ENCODE results near the gene ELF4. TPM values are rescaled to one million over a fixed set of nuclear protein-coding genes. Genes with fewer than 3 reads are reported as not detected.

ELF4 gene
- total RNA-seq, 4 donors from 2014 or later: 17.3 to 26.3 (median 21.6) TPM

DNA sequence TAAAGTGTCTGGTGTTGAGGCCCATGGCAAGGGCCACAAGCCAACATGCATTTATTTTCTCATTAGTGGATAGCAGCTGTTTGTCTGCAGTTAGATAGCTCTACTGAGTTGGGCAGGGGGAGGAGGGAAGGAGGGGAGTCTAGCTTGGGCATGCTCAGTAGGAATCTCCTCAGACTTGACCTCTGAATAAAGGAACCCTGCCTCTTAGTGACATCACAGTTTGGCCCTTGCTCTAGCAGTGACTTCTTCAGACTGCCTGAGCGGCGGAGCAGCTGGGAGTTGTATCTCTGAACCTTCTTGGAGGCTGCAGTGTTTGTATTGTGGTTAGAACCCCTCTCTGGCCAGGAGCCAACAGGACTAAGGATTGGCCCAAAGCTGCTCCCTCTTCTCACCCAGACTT, 70.5 kb downstream of the ELF4 start:
- no peak for DNase-seq (ENCODE audit: low spot score in 2 of 2)
- H3K4me3 ChIP-seq: no peak overlapping the region
- no peak overlapping the region for H3K27ac ChIP-seq
- H3K27me3 ChIP-seq: no peaks in the 10 kb centered on the region
- 100% methylated on average over 2 of the region's 2 CpGs for WGBS
- TF ChIP-seq, protein P1, sequence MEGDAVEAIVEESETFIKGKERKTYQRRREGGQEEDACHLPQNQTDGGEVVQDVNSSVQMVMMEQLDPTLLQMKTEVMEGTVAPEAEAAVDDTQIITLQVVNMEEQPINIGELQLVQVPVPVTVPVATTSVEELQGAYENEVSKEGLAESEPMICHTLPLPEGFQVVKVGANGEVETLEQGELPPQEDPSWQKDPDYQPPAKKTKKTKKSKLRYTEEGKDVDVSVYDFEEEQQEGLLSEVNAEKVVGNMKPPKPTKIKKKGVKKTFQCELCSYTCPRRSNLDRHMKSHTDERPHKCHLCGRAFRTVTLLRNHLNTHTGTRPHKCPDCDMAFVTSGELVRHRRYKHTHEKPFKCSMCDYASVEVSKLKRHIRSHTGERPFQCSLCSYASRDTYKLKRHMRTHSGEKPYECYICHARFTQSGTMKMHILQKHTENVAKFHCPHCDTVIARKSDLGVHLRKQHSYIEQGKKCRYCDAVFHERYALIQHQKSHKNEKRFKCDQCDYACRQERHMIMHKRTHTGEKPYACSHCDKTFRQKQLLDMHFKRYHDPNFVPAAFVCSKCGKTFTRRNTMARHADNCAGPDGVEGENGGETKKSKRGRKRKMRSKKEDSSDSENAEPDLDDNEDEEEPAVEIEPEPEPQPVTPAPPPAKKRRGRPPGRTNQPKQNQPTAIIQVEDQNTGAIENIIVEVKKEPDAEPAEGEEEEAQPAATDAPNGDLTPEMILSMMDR (IDR thresholded peaks at IDR 0.05): no peak
- TF ChIP-seq EP300 (IDR thresholded peaks at IDR 0.05): no peak
- no peak for TF ChIP-seq POLR2A (IDR thresholded peaks at IDR 0.05)
- TF ChIP-seq POLR2AphosphoS5 (IDR thresholded peaks at IDR 0.05): no peak
- H3K36me3 ChIP-seq: peaks cover 43% of the 10 kb centered on the region
- no peaks in the 10 kb centered on the region for H3K4me1 ChIP-seq
- no peaks in the 10 kb centered on the region for H3K9me3 ChIP-seq

DNA sequence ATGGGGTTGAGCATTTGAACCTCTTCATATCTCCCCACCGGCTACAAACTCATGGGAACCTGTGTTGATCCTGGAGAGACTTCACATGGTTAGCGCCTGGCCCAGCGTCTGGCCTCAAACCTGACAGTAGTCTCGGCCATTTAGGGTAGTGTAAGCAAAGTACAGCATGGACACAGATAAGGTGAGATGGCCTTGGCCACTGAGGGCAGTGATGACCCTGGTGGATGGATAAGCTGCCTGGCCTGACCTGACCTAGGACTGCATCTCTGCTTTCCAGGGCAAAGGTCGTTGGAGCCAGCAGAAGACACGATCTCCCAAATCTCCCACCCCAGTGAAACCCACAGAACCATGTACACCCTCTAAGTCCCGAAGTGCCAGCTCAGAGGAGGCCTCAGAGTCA, 76.1 kb downstream of the ELF4 start:
- no peak for DNase-seq (ENCODE audit: low spot score in 2 of 2)
- WGBS: 81% methylated on average over 7 of the region's 7 CpGs
- Histone ChIP-seq H3K27me3 (no peaks in the 10 kb centered on the region), H3K9me3 (no peaks in the 10 kb centered on the region), H3K4me3 (no peak overlapping the region), H3K27ac (no peak overlapping the region), H3K36me3 (peaks cover 50% of the 10 kb centered on the region), H3K4me1 (no peaks in the 10 kb centered on the region)
- no peak for TF ChIP-seq POLR2A (IDR thresholded peaks at IDR 0.05)

DNA sequence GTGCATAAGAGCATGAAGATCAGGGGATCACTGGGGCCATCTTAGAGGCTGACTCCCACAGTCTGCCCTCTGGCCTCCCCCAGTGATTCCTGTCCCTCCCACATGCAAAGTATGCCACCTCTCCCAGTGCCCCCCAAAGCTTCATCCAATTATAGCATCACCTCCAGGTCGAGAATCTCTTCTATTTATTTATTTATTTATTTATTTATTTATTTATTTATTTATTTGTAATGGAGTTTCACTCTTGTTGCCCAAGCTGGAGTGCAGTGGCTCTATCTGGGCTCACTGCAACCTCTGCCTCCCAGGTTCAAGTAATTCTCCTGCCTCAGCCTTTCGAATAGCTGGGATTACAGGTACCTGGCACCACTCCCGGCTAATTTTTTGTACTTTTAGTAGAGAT, 77.7 kb downstream of the ELF4 start:
- Histone ChIP-seq H3K27ac (no peak overlapping the region), H3K9me3 (no peaks in the 10 kb centered on the region), H3K27me3 (no peaks in the 10 kb centered on the region), H3K36me3 (peaks cover 33% of the 10 kb centered on the region), H3K4me1 (no peaks in the 10 kb centered on the region), H3K4me3 (no peak overlapping the region)
- no peak for DNase-seq (ENCODE audit: low spot score in 2 of 2)
- no peak for TF ChIP-seq EP300 (IDR thresholded peaks at IDR 0.05)
- TF ChIP-seq, protein P1 (IDR thresholded peaks at IDR 0.05): no peak
- no peak for TF ChIP-seq POLR2AphosphoS5 (IDR thresholded peaks at IDR 0.05)
- no peak for TF ChIP-seq POLR2A (IDR thresholded peaks at IDR 0.05)
- 85% methylated on average over 3 of the region's 3 CpGs for WGBS

DNA sequence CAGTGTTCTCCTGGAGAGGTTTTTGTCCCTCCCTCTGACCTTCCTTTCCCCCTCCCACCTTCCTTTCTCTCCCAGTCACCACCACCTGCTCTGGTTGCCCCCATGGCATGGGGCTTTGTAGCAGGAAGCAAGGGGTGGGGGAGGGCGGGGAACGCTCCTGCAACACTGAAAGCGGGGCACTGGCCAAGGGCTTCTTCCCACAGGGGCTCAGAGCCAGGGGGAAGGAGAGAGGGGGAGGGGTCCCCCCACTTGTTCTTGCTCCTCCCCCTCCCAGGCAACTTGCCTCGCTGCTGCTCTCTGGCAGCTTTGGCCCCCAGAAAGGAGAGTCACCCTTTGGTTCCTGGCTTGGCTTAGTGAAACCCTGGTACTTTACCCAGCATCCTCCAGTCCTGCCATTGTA, 79.5 kb downstream of the ELF4 start:
- no peak overlapping the region for H3K4me3 ChIP-seq
- H3K4me1 ChIP-seq: no peaks in the 10 kb centered on the region
- no peak overlapping the region for H3K27ac ChIP-seq
- no peaks in the 10 kb centered on the region for H3K27me3 ChIP-seq
- TF ChIP-seq EP300 (IDR thresholded peaks at IDR 0.05): no peak
- no peak for TF ChIP-seq POLR2A (IDR thresholded peaks at IDR 0.05)
- no peak for TF ChIP-seq POLR2AphosphoS5 (IDR thresholded peaks at IDR 0.05)
- TF ChIP-seq, protein P1 (IDR thresholded peaks at IDR 0.05): no peak
- WGBS: 100% methylated on average over 1 of the region's 4 CpGs
- DNase-seq (ENCODE audit: low spot score in 2 of 2): no peak
- no peaks in the 10 kb centered on the region for H3K9me3 ChIP-seq
- peaks cover 29% of the 10 kb centered on the region for H3K36me3 ChIP-seq

DNA sequence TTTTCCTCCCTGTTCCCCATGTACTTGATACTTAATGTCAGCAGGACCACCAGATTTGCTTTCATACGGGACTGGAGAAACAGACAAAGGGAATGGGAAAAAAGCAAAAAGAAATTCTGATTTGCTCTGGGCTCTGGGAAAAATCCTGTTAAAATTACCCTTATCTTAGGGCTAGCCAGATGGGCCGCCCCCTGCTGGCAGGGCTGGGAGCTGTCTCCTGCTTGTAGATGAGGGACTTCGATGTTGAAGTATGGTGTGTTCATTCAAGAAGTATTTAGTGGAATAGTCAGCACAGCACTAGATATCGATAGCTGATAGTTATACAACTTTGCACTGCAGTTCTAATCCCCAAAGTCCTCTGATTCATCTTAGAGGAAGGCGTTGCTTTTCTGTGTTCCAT, 82.1 kb downstream of the ELF4 start:
- Histone ChIP-seq H3K4me3 (no peak overlapping the region), H3K9me3 (no peaks in the 10 kb centered on the region), H3K4me1 (peaks cover 8% of the 10 kb centered on the region), H3K27me3 (no peaks in the 10 kb centered on the region), H3K36me3 (peaks cover 28% of the 10 kb centered on the region), H3K27ac (no peak overlapping the region)
- WGBS: 56% methylated on average over 5 of the region's 5 CpGs
- TF ChIP-seq, protein P1 (IDR thresholded peaks at IDR 0.05): peak; percentile 57 to 63
- no peak for TF ChIP-seq POLR2AphosphoS5 (IDR thresholded peaks at IDR 0.05)
- no peak for DNase-seq (ENCODE audit: low spot score in 2 of 2)

DNA sequence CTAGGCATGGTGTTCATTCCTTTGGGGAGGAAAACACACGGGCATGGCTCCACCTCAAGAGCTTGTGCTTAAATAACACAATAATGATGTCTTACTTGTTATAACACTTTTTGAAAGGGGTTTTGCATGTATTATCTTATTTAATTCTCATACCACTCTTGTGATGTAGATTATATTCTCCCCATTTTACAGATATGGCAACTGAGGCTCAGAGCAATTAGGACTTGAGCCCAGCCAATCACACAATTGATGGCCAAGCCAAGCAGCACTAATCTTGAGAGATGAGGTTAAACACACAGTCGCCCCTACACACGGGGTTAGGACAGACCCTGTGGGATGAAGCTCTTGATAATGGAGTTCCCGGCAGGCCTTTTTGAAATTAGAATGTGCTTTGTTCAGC, 82.7 kb downstream of the ELF4 start:
- H3K4me3 ChIP-seq: no peak overlapping the region
- H3K9me3 ChIP-seq: no peaks in the 10 kb centered on the region
- DNase-seq (ENCODE audit: low spot score in 2 of 2): no peak
- WGBS: 83% methylated on average over 4 of the region's 4 CpGs
- no peak for TF ChIP-seq EP300 (IDR thresholded peaks at IDR 0.05)
- H3K4me1 ChIP-seq: peaks cover 8% of the 10 kb centered on the region
- H3K27ac ChIP-seq: no peak overlapping the region
- no peaks in the 10 kb centered on the region for H3K27me3 ChIP-seq
- H3K36me3 ChIP-seq: peaks cover 35% of the 10 kb centered on the region

Data from suprapubic skin (tissue), 4 donors.